Brain microvascular endothelial cell (primary cell): ENCODE measurements around the gene MAML2.

Experiments
- DNase-seq: peaks from one replicate; pipeline ENCODE4 v3.0.0-alpha.2; 2020
- H3K27ac ChIP-seq: fragments of 250-450 bp; sonication (Bioruptor Pico); 2 replicates; pipeline ENCODE4 v1.5.1; 2020; ENCODE audit warnings: mild to moderate bottlenecking, moderate library complexity
- H3K27me3 ChIP-seq: fragments of 250-450 bp; sonication (Bioruptor Pico); replicated peaks from 2 replicates; pipeline ENCODE4 v1.5.1; 2020; ENCODE audit warnings: mild to moderate bottlenecking
- H3K36me3 ChIP-seq: fragments of 250-450 bp; sonication (Bioruptor Pico); replicated peaks from 2 replicates; pipeline ENCODE4 v1.5.1; 2020; ENCODE audit warnings: mild to moderate bottlenecking
- H3K4me3 ChIP-seq: 2 replicates; pipeline ENCODE4 v1.5.1; 2011; ENCODE audit warnings: low read depth, mild to moderate bottlenecking, control low read depth, low read length, moderate library complexity
- in situ Hi-C: cut with HindIII; loops from 2 replicates; pipeline ENCODE4 v1.10.0; 2017; ENCODE audit warnings: low sequenced_read_pairs, low pct_ligation_motif_present
- TF ChIP-seq, protein P1 (sequence below): IDR thresholded peaks from 2 replicates; pipeline ENCODE4 v1.5.1; 2011; ENCODE audit warnings: low read depth, mild to moderate bottlenecking, moderate library complexity, low read length, control low read depth, inconsistent platforms; ENCODE audit errors: missing control alignments

The MAML2 gene

DNA sequence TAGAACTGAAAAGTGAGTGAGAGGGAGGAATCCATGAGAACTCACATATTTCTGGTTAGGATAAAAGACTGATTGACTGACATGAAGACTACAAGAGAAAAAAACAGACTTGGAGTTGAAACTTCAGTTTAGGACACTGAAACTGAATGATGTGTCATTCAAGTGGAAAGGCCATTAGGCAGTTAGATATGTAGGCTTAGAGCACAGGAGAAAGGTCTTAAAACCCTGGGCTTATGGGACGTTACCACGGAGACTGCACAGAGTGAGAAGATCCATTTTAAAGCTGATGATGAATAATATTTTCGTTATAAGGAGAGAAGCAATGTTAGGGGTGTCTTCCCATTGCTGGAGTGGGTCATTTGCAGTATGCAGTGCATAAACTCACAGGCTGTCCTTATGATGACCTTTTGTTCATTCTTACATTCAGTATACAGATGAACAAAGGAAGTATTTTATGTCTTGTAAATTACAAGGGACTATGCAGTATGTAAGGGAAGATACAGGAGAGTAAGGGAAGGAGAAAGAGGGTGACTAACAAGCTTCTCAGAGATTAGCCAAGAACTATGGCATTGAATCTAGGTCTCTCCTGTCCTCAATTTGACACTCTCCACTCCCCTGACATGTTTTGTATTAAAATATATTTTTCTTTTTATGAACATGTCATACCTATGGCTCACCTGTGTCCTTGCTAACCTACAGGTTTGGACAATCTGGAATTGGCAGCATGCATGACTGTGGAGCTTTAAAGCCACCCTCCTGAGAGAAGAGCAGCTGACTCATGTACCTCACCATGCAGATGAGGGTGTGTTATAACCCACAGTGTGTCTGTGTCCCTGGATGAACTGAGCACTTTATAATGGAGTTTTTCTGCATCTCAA, 63.7 kb downstream of the MAML2 start:
- in situ Hi-C loops = no loop called here
- no peaks in the 10 kb centered on the region for H3K27me3 ChIP-seq
- TF ChIP-seq, protein P1, sequence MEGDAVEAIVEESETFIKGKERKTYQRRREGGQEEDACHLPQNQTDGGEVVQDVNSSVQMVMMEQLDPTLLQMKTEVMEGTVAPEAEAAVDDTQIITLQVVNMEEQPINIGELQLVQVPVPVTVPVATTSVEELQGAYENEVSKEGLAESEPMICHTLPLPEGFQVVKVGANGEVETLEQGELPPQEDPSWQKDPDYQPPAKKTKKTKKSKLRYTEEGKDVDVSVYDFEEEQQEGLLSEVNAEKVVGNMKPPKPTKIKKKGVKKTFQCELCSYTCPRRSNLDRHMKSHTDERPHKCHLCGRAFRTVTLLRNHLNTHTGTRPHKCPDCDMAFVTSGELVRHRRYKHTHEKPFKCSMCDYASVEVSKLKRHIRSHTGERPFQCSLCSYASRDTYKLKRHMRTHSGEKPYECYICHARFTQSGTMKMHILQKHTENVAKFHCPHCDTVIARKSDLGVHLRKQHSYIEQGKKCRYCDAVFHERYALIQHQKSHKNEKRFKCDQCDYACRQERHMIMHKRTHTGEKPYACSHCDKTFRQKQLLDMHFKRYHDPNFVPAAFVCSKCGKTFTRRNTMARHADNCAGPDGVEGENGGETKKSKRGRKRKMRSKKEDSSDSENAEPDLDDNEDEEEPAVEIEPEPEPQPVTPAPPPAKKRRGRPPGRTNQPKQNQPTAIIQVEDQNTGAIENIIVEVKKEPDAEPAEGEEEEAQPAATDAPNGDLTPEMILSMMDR = no peak
- H3K27ac ChIP-seq = peak overlapping the region; percentile 47
- peak; percentile 60 for DNase-seq
- H3K4me3 ChIP-seq = no peak overlapping the region
- H3K36me3 ChIP-seq = no peaks in the 10 kb centered on the region

DNA sequence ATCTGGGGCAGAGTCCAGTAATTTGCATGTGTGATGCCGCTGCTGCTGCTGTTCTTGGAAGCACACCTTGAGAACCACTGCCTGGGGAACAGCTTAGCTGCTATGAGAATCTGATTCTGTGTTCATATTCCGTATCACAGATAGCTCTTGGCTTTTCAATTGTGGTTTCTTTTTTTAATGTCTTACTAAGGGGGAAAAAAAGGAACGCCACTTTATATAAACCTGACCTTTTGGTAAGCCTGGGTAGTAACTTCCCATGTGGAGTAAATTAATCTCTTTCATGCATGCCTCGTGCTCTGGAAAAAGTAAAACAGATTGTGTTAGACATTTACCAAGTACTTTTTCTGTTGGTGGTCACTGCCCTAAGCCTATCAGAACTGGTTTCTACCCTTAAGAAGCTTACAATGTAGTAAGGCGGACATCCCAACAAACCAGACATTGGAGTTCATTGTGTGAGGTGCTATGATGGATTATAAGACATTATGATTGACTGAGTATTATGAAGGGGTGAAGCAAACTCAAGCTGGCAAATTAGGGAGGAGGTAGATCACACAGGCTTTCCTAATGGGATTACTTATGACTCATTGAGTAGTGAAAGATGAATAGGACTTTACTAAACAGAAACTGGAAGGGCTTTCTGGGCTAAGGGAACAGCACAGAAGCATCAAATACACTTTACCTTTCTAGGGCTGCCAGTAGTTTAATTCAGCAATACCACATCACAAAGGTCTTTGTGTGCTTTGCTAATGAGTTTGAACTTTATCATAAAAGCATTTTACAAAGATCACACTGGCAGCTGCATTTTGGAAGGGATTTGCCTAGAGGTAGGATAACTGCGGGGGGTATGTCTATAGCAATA, 64.7 kb downstream of the MAML2 start:
- Histone ChIP-seq H3K27me3 (no peaks in the 10 kb centered on the region), H3K4me3 (no peak overlapping the region), H3K36me3 (no peaks in the 10 kb centered on the region), H3K27ac (peak overlapping the region; percentile 47)
- TF ChIP-seq, protein P1 = no peak
- in situ Hi-C loops = no loop called here
- DNase-seq = no peak

DNA sequence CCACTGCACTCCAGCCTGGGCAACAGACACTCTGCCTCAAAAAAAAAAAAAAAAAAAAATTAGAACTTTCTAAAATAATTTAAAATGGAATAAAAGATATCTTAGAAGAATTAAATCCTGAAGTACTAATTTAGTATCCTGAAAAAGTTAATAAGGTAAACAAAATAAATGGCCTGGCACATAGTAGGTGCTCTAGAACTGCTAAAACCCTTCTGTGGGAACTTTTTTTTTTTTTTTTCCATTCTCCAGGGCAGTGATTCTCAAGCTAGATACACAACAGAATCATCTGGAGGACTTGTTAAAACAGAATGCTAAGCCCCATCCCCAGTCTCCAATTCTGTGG, 65.3 kb downstream of the MAML2 start:
- in situ Hi-C loops = no loop called here
- no peak overlapping the region for H3K4me3 ChIP-seq
- TF ChIP-seq, protein P1 = no peak

DNA sequence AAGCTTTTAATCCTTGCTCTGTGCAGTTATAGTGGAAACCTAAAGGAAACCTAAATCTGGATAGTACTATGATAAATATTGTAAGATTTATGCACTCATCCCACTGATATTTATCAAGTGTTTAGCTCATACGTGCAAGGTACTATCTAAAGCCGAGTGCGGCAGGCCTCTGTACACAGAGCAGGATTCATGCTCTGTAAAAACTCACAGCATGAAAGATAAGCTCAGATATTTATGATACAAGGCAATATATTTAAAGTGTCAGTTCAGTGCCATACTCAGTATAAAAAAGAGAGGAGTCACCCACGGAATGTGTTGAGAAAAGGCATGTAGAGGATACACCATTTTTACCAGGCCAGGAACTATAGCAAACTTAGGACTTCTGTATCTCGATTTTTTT, 66.2 kb downstream of the MAML2 start:
- Histone ChIP-seq H3K27ac (no peak overlapping the region), H3K4me3 (no peak overlapping the region), H3K27me3 (no peaks in the 10 kb centered on the region), H3K36me3 (peaks cover 3% of the 10 kb centered on the region)
- no peak for DNase-seq
- TF ChIP-seq, protein P1 = no peak
- in situ Hi-C loops = no loop called here

More for the DNA sequence above, 65.3 kb downstream of the MAML2 start:
- Histone ChIP-seq H3K27me3 (no peaks in the 10 kb centered on the region), H3K27ac (no peak overlapping the region), H3K36me3 (no peaks in the 10 kb centered on the region)
- DNase-seq = no peak

DNA sequence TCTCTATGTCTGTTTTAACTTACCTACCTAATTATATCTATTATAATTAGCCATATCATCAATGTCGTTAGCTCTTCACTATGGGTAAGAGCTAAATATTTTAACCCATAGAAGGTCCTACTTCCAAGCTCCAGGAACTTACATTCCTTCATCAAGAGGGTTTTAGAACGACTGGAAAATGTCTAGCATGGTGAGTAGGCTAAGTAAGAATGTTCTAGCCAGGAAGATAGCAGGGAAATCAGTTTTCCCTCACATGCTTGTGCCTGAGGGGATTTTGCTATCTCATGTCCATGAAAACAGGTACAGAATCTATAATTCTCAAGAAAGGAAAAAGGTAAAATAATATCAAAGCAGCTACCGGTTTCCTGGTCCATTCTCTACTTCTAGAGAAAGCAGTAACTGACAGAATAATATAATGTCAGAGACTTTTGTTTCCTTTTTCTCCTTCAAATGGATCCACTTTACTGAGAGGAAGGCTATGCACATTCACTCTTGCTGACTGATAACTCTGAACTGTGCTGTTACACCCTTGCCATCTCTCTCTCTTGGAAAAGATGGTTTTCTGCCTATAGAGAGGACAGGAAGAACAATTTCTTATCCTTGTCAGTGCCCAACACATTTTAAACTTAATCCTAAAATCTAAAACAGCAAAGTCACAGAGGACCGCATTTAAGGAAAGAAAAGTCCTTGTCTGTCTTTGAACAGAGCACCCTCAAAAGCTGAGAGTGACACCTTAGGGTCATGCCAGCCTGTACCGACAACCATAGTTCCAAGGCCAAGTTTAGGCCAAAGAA, 67.0 kb downstream of the MAML2 start:
- TF ChIP-seq, protein P1 = no peak
- in situ Hi-C loops = no loop called here
- no peaks in the 10 kb centered on the region for H3K27me3 ChIP-seq
- peak; percentile 25 for DNase-seq
- peak overlapping the region; percentile 44 for H3K27ac ChIP-seq
- no peak overlapping the region for H3K4me3 ChIP-seq
- peaks cover 5% of the 10 kb centered on the region for H3K36me3 ChIP-seq
